Activated CD8-positive, alpha-beta memory T cell treated with anti-CD3 and anti-CD28 coated beads, Interleukin-2, amount 50 U/mL, for 48 hours (primary cell): ENCODE measurements around the gene COL20A1.

Experiments used
- DNase-seq: peaks from one replicate; pipeline ENCODE4 v3.0.0-alpha.2; 2020

COL20A1 gene

DNA sequence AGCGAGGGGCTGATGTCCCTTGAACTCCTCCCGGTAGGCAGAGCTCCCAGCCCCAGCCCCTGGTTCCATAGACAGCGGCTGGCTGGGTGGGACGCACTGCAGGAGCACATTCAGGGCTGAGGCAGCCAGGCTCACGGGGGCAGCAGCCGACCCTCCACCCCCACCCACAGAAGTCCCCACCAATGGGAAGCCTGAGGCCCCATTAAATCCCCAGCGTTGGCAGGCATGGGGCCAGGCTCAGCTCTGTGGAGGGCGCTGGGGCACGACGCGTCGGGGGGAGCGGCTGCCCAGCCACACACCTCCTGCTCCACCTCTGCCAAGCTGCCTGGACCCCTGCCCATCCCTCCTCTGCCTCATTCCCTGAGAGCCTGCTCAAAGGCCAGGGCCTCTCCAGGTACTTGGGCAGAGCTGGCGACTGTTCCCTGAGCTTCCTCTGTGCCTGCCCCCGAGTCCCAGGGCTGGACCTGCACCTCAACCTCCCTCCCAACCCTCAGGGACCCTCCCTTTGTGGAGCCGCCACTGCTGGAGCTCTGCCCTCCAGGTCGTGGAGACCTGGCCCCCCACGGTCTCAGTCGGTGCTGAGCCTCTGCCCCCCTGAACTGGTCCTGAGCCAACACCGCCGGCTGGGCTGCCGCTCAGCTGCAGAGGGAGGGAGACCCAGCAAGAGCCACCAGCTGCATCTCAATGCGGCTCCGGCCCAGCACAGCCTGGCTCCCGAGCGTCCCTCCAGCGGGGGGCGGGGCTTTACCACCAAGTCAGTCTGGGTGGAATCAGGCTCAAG is 59.0 kb downstream of the COL20A1 start:
- DNase-seq = no peak

DNA sequence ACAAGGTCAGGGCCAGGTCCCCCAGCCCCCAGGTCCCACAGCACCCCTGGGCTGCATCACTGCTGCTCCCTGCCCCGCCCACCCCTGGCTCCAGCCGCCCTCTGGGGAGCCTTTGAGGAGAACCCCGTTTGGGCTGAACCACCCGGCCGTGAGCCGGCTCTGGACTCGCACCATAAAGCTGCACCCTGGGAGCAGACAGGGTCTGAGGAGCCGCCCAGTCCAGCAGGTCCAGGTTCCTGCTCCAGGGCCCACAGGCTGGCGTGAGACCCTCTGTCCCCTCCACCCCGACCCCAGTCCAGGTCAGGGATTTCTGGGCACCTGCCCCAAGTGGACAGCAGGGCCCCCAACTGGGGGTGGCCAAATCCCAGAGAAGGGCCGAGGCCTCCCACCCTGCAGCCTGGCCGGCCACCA is 59.8 kb downstream of the COL20A1 start:
- no peak for DNase-seq

DNA sequence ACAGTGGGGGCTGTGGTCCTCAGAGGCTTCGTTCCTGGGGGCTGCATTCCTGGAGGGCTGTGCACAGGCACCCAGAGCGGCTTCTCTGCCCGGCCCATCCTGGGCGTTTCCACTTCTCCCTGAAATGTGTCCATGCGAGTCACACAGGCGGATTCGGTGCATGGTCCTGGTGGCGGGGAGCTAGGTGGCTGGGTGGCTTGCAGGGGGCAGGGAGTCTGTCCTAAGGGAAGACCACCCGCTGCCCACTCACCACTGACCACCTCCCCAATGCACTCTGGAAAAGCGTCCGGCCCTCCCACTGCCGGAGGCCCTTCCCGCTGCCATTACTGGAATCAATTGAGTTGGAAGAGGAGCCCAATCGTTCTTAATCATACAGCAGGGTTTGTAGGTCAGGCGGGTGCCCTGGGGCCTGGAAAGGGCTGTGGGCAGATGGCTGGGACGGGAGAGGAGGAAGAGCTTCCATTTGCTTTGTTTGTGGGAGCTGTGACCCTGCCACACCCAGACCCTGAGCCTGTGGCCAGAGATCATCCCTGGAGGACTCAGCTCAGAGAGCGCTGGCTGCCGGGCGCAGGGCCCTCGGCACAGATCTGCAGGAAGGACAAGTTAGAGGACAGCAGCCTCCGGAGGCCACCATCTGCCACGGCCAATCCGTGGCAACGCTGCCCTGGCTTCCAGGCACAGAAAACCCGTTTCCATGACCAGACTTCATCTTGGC is 61.8 kb downstream of the COL20A1 start:
- DNase-seq = no peak

DNA sequence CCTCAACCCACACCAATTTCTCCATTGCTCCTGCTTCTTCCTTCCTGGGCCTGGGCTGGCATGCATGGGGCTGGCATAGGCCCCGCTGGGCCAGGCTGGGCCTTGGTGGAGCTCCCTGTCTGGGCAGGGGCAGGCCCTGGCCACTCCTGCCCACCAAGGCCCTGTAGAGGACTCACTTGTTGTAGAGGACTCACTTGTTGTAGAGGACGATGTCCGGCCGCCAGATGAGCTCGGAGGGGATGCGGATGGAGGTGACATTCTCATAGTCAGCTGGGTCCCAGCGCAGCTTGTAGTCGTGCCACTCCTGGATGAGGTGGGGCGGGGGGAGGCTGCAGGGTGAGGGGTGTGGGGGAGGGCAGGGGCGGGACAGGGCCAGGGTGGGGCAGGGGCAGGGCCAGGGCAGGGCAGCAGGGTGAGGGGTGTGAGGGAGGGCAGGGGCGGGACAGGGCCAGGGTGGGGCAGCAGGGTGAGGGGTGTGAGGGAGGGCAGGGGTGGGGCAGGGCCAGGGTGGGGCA is 62.9 kb downstream of the COL20A1 start:
- DNase-seq = no peak

DNA sequence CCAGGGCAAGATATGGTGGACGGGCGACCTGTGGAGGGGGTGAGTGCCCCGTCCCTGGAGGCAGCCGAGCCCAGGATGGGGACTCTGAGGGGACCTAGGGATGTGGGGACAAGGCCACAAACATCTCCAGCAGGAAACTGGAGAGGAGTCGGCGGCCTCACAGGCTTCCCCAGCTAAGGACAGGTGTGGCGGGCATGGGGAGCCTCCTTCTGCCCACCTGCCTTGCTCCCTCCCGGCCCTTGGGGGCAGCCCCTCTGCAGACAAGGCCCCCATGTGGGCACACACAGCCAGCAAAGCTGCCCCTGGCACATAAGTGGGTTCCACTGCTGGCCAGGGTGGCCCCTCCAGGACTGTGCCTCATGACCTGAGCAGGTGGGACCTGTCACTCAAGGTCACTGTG is 63.5 kb downstream of the COL20A1 start:
- DNase-seq = no peak

DNA sequence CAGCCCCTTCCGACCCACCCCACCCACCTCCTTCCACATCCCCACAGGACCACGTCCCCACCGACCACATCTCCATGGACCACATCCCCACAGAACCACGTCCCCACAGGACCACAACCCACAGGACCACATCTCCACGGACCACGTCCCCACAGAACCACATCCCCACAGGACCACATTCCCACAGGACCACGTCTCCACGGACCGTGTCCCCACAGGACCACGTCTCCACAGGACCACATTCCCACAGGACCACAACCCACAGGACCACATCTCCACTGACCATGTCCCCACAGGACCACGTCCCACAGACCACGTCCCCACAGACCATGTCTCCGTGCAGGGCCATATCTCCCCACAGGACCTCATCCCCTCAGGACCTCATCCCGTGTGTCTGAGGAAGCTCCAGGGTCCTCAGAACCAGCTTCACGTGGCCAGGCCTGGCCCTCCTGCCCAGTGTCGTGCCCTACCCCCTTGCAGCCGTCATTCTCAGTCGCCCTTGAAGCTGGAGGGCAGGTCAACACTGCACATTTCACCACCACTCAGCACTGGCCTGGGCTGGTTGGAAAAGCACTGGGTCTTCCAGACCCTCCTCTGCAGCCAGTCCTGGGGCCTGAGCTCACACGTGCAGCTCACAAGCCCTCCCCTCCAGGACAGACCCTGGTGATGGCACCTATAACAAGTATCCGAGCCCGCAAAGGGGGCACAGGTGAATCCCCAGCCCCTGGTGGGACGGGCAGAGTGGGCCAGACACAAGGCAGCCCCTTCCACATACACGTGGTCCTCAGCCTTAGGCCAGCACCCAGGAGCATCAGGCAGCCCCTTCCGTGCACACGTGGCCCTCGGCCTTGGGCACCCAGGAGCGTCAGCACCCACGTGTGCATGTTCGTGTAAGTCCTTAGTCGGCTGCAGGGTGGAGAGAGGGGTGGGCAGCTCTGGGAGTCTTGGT is 64.2 kb downstream of the COL20A1 start:
- DNase-seq = no peak

DNA sequence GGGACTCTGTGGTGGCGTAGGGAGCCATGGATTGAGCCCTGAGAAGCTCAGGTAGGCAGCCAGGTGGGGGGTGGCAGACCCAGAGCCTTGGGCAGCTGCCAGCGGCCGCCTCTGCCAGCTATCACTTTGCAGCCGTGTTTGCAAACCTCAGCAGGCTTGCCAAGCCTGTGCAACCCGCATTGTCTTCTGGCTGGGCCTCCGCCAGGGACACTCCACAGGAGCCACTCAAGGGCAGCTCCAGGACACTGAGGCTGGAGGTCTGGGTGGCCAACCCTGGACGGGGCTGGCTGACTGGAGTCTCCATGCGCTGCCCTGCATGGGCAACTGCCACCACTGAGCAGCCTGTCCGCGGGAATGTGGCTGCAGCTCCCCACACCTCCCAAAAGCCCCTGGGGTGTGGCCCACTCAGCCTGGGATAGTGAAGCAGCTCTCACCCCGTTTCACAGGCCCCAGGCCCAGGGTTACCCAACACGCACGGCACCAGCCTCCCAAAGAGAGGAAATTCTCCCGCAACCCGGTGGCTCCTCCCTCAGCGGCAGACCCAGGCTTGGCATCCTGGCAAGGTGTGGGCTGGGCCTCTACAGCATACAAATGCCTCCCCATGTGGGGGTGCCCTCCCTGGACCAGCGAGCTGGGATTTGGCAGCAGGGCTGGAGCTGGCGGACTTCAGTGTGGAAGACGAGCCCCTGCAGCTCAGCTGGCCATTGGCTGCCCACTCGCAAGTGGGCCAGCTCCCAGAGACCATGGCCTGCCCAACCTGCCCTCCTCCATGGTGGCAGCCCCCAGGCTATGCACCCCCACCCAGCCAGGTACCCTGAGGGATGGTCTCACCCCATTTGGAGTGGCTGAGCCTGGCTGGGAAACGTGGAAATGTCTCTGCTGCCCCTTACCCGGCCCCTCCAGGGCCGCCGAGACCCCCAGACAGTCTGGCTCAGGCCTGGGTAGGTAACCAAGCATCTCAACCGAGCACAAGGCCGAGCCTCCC is 65.2 kb downstream of the COL20A1 start:
- no peak for DNase-seq

DNA sequence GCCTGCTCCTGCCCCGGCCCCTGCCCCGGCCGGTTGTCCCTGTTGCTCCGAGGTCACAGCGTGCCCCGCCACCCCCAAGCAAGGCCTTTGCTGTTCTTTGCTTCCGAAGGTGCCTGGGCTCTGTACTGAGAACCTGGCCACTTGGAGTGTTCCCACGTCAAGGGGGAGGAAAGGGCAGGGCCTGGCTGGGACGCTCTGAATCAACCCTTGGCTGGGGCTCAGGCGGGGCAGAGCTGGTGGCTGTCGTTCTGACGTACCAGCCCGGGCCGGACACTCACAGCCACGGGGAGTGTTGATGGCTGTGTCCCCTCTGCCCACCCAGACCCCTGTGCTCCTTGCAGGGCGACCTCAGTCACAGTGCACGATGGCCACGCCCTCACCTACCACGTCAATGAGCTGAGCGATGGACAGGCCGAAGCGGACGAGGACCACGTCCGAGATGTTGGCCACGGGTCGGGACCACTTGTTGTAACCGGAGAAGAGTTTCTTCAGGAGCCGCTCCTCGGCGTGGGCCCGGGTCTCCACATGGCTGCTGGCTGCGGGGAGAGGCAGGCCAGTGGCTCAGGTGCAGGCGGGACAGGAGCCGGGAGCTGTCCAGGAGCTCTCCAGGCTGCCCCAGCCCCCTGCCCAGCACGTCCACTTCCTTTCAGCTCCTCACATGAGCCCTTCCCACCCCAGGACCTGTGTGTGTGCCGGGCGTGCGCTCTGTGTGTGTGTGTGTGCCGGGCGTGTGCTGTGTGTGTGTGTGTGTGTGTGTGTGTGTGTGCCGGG is 66.4 kb downstream of the COL20A1 start:
- no peak for DNase-seq

DNA sequence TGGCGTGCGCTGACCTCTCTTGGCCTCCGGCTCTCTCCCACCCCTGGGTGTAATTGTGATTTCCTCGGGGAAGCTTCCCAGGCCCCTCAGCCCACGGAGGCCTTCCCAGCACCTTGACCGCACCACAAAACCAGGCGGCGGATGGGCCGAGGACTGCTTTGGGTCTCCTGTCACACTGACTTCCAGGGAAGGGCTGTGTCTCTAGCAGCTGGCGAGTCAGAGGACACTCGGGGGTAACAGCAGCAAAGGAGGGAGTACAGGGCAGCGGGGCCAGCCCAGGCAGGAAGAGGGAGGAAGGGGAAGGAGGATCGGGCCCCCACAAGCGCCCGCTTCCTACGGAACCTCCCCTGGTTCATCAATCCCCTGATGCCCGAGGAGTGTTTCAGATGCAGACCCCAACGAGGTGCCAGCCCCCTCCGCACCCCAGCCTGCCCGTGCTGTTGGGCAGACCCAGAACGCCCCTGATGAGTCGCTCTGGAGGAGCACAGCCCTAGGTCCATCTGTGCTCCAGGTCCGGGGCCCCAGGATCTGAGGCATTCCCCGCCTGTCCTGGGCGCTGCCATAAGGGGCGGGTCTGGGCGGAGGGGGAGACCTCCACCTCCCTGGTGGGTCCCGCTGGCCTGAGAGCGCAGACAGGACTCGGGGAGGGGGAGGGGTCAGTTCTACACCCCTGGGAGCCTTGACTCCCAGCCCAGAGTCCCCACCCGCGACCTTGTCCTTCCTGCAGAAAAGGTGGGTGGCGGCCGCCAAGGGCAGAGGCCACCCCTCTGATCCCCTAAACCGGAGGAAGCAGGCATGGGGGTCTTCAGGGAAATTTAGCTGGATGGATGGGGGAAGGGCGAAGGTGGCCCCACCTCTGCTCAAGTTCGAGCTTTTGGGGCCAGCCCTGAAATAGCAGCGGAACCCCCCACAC is 67.2 kb downstream of the COL20A1 start:
- DNase-seq = no peak

DNA sequence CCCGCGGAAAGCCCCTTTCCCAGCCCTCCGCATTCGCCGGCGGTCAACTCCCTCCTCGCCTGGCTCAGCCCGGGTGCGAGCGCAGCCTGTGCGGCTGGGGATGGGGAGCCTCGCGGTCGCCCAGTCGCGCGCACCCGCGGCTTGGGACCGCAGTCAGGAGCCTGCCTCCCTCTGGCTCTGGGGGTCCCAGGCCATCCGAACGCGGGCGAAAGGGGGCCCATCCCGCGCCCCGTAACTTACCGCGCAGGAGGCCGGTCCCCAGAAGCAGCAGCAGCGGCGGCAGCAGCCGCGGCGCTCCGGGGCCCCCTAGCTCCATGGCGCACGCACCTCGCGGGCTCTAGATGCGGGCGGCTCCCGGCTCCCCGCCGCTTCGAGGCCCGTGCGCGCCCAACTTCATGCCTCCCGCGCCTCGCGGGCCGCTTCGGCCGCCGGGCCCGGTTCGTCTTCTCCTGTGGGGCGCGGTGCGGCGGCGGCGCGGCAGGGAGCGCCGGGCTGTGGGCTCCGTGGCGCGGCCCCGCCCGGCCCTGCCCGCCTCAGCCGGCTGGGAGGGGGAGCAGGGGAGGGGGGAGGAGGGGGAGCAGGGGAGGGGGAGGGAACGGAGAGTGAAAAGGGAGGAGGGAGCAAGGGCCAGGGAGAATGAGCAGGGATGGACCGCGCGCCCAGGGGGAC is 68.0 kb downstream of the COL20A1 start, which contains the start of gene CHRNA4:
Gene CHRNA4, minus strand, starts transcription at position 500 of the 669 bp plus-strand sequence. Its CDS starts 184 bp downstream, at position 316.
- no peak for DNase-seq

DNA sequence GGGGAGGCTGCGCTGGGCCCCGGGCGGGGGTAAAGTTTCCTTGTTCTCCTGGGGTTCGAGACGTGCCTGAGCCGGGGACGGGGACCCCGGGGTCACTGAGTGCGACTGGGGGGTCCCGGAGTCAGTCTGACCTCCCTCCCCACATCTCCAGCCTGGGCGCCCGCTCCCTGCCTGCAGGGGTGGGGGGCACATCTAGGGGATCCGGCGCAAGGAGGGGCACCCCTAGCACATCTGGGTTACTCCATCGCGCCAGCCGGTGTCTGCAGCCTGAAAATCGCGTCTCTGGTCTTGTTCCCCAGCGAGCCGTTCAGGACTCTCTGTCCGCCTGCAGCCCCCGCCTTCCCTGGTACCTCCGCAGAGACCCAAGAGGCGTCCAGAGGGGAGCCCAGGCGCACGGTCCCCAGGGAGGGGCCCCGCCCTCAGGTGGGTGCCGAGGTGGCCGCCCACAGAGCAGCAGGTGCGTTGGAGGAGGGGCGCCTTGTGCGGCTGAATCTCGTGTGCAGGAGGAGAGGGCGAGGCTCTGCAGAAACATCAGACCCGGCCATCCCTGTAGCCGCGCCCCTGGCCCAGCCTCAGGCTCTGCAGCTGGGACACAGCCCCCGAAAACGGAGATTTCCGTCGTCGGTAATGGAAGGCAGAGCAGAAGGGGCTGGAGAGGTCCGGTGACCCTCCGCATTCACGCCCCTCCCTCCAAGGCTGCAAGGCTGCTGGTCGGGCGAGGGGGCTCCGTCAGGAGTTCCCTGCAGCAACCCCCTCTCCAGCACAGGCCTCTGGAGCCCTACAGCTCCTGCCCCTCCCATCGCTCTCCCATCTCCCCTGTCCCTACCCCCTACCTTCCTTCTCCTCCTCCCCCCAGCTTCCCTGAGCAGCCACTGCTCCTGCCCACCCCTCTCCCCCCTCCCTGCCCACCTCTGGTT is 68.8 kb downstream of the COL20A1 start:
- no peak for DNase-seq

DNA sequence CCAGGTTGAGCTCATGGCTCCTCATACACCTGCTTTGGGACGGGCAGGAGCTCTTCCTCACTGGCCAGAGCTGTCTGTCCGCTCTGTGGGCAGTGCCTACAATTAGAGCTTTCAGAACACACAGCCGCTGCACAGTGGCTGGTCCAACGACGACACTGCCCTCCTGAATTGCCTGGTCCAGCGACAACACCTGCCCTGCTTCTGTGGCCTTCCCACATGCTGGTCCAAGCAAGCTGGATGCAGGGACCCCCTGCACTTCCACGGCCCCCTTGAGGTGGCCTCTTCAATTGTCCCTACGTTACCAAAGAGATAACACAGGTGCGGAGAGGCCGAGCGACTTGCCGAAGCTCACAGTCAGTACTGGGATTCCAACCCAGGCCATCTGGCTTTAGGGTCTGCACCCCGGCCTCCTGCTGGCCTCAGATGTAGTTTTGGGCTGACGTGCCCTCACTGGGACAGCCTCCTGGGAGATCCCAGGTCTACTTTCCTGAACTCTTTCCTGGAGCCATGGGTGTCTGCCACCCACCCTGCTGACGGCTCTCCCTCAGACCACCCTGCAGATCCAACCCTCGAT is 69.5 kb downstream of the COL20A1 start:
- DNase-seq = no peak

DNA sequence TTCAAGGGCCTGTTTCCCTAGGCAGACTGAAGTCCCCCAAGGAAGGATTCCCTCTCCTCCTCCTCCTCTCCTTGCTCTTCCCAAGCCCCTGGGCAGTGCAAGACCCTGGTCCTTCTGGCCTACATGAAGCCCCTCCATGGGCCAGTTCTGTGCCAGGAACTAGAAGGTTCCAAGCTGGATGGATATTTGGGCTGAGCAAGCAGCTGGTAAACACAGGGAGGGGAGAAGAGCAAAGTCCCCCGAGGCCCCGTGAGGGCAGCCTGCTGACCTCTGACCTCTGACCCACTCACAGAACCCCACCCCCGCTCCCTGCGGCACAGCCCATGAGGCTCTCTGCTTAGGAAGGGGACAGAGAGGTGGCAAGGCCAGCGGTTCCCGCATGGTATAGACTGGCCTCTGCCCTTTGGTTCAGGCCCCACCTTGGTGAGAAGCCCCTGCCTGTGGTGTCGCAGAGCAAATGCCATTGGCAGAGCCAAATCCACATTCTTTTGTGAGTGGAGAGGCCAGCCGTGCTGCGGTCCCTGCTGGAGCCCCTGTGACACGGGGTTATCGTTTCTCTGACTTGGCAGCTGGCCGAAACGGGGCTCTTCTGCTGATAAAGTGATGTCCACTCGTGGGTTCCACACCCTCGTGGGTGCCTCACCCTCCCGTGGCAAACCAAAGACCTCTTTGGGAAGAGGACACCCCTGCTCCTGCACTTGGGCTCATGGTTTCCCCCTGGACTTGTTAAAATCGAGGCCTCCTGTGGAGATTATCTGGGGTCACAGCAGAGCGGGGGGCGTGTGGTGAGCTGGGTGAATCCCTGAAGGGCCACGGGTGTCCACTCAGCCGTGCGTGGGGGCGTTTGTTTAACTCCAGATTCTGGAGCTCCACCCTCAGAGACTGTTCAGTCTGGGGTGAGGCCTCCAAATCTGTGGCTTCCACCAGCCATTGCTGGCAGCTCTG is 70.3 kb downstream of the COL20A1 start:
- no peak for DNase-seq

DNA sequence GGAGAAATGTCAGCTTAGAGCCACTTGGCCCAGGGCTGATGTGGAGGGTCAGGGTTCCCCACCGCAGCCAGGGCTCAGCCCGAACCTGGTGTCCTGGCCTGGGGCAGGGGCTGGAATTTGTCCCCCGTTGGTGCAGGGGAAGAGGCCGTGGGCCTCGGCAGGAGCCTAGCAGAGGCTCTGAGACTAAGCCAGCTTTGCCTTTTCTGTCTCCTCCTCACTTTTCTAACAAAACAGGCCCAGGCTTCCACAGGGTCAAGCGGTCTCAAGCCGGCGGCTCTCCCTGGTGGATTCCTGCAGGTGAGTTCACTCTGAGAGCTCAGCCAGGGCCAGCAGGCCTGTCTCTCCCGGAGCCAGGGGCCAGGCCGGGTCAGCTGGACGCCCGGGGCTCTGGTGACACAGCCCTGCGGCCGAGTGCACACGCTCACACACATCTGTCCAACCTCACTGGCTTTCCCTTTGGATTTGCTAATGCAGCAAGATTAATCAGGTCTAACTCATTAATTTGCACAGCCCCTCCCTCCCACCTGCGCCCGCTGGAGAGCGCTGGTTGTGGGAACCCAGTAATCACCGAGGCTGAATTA is 71.1 kb downstream of the COL20A1 start:
- DNase-seq = no peak

DNA sequence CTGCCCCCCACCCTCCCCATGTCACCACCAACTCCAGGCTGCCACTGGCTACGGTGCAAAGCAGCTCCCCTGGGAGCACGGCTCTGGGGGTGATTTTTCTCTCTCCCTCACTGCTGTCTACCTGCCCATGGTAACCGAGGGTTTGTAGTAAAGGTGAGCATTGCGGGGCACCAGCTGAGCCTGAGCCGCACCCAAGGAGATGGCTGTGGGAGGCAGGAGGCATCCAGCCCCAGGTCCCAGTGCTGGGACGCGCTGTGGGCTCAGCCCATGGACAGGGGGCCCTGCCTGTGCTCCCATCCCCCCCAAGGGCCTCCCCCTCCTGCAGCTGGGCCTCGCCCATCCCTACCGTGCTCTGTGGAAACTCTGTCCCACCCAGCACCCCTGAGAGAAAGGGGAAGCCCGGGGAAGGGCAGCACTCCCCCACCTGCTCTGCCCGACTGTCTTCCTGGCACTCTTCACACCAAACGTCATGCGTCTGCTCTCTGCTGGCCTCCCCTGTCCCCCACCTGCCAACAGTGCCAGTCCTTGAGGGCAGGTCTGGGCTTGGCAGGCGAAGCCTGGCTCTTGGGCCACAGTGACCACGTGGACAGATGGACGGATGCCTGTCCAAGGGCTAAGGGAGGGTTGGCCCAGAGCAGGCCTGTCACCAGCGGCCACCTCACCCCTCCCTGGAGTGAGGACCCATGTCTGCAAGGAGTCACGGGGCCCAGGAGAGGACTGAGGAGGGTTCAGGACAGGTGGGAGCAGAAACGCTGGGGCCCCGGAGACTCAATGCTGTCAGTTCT is 72.0 kb downstream of the COL20A1 start:
- no peak for DNase-seq
